Measurements from ENCODE around the gene BIN1.
A peak's percentile ranks its signal among the peaks of the same experiment; 100 is the strongest.

The BIN1 gene

GRCh38 chr2:127027715-127028114, 79.2 kb downstream of the BIN1 start:
- peaks cover 4 to 5% of the 10 kb centered on the region in 2 donors for H3K27me3 ChIP-seq (ENCODE audit: control insufficient read depth in 1 of 2, insufficient read depth in 2 of 2, low read length in 2 of 2)
- H3K9ac ChIP-seq (ENCODE audit: low read length in 2 of 2), result no peak overlapping the region
- no peaks in the 10 kb centered on the region for H3K36me3 ChIP-seq (ENCODE audit: control insufficient read depth in 2 of 2, insufficient read depth in 2 of 2, low read length in 2 of 2)
- no peak overlapping the region for H3K27ac ChIP-seq (ENCODE audit: low read length)
- H3K4me1 ChIP-seq (ENCODE audit: control insufficient read depth, insufficient read depth, low read length), result peaks cover 10% of the 10 kb centered on the region
- H3K4me3 ChIP-seq (ENCODE audit: low read length in 2 of 2), result no peak overlapping the region
- no peaks in the 10 kb centered on the region for H3K9me3 ChIP-seq (ENCODE audit: control insufficient read depth in 2 of 2, low read length in 2 of 2)

GRCh38 chr2:127025359-127026166, 81.4 kb downstream of the BIN1 start:
- Histone ChIP-seq H3K4me3 (ENCODE audit: low read length in 2 of 2) (peak overlapping the region; percentile 63 to 76), H3K27ac (ENCODE audit: low read length) (no peak overlapping the region), H3K9ac (ENCODE audit: low read length in 2 of 2) (peak overlapping the region; percentile 35 to 55), H3K4me1 (ENCODE audit: control insufficient read depth, insufficient read depth, low read length) (peaks cover 10% of the 10 kb centered on the region), H3K27me3 (ENCODE audit: control insufficient read depth in 1 of 2, insufficient read depth in 2 of 2, low read length in 2 of 2) (peaks cover 0 to 5% of the 10 kb centered on the region in 2 donors), H3K9me3 (ENCODE audit: control insufficient read depth in 2 of 2, low read length in 2 of 2) (no peaks in the 10 kb centered on the region), H3K36me3 (ENCODE audit: control insufficient read depth in 2 of 2, insufficient read depth in 2 of 2, low read length in 2 of 2) (no peaks in the 10 kb centered on the region)

- Histone ChIP-seq H3K4me3 (ENCODE audit: low read length in 2 of 2) (peak overlapping the region; percentile 63 to 76), H3K4me1 (ENCODE audit: control insufficient read depth, insufficient read depth, low read length) (peaks cover 10% of the 10 kb centered on the region), H3K9me3 (ENCODE audit: control insufficient read depth in 2 of 2, low read length in 2 of 2) (no peaks in the 10 kb centered on the region), H3K9ac (ENCODE audit: low read length in 2 of 2) (peak overlapping the region; percentile 12 to 21), H3K36me3 (ENCODE audit: control insufficient read depth in 2 of 2, insufficient read depth in 2 of 2, low read length in 2 of 2) (no peaks in the 10 kb centered on the region), H3K27ac (ENCODE audit: low read length) (no peak overlapping the region), H3K27me3 (ENCODE audit: control insufficient read depth in 1 of 2, insufficient read depth in 2 of 2, low read length in 2 of 2) (peaks cover 0 to 5% of the 10 kb centered on the region in 2 donors)
Observed at GRCh38 chr2:127024769-127025358, 82.1 kb downstream of the BIN1 start.

GRCh38 chr2:127023504-127023903, 83.5 kb downstream of the BIN1 start:
- Histone ChIP-seq H3K27ac (ENCODE audit: low read length) (no peak overlapping the region), H3K9me3 (ENCODE audit: control insufficient read depth in 2 of 2, low read length in 2 of 2) (no peaks in the 10 kb centered on the region), H3K27me3 (ENCODE audit: control insufficient read depth in 1 of 2, insufficient read depth in 2 of 2, low read length in 2 of 2) (peaks cover 0 to 5% of the 10 kb centered on the region in 2 donors), H3K36me3 (ENCODE audit: control insufficient read depth in 2 of 2, insufficient read depth in 2 of 2, low read length in 2 of 2) (no peaks in the 10 kb centered on the region), H3K4me3 (ENCODE audit: low read length in 2 of 2) (no peak overlapping the region), H3K9ac (ENCODE audit: low read length in 2 of 2) (no peak overlapping the region), H3K4me1 (ENCODE audit: control insufficient read depth, insufficient read depth, low read length) (peaks cover 10% of the 10 kb centered on the region)

- peaks cover 10% of the 10 kb centered on the region for H3K4me1 ChIP-seq (ENCODE audit: control insufficient read depth, insufficient read depth, low read length)
- no peak overlapping the region for H3K9ac ChIP-seq (ENCODE audit: low read length in 2 of 2)
- no peak overlapping the region for H3K4me3 ChIP-seq (ENCODE audit: low read length in 2 of 2)
- H3K27ac ChIP-seq (ENCODE audit: low read length), result no peak overlapping the region
- peaks cover 0 to 5% of the 10 kb centered on the region in 2 donors for H3K27me3 ChIP-seq (ENCODE audit: control insufficient read depth in 1 of 2, insufficient read depth in 2 of 2, low read length in 2 of 2)
- H3K9me3 ChIP-seq (ENCODE audit: control insufficient read depth in 2 of 2, low read length in 2 of 2), result no peaks in the 10 kb centered on the region
- no peaks in the 10 kb centered on the region for H3K36me3 ChIP-seq (ENCODE audit: control insufficient read depth in 2 of 2, insufficient read depth in 2 of 2, low read length in 2 of 2)
Observed at GRCh38 chr2:127022817-127023216, 84.1 kb downstream of the BIN1 start.

- H3K9me3 ChIP-seq (ENCODE audit: control insufficient read depth in 2 of 2, low read length in 2 of 2), result no peaks in the 10 kb centered on the region
- peaks cover 2 to 3% of the 10 kb centered on the region in 2 donors for H3K27me3 ChIP-seq (ENCODE audit: control insufficient read depth in 1 of 2, insufficient read depth in 2 of 2, low read length in 2 of 2)
- H3K4me1 ChIP-seq (ENCODE audit: control insufficient read depth, insufficient read depth, low read length), result peaks cover 8% of the 10 kb centered on the region
- H3K9ac ChIP-seq (ENCODE audit: low read length in 2 of 2), result no peak overlapping the region
- H3K27ac ChIP-seq (ENCODE audit: low read length), result no peak overlapping the region
- H3K4me3 ChIP-seq (ENCODE audit: low read length in 2 of 2), result no peak overlapping the region
- H3K36me3 ChIP-seq (ENCODE audit: control insufficient read depth in 2 of 2, insufficient read depth in 2 of 2, low read length in 2 of 2), result no peaks in the 10 kb centered on the region
Observed at GRCh38 chr2:127020536-127020935, 86.4 kb downstream of the BIN1 start.

GRCh38 chr2:127017548-127017947, 89.4 kb downstream of the BIN1 start:
- no peak overlapping the region for H3K4me3 ChIP-seq (ENCODE audit: low read length in 2 of 2)
- H3K27me3 ChIP-seq (ENCODE audit: control insufficient read depth in 1 of 2, insufficient read depth in 2 of 2, low read length in 2 of 2), result peaks cover 7 to 15% of the 10 kb centered on the region in 2 donors
- no peaks in the 10 kb centered on the region for H3K4me1 ChIP-seq (ENCODE audit: control insufficient read depth, insufficient read depth, low read length)
- no peak overlapping the region for H3K27ac ChIP-seq (ENCODE audit: low read length)
- no peaks in the 10 kb centered on the region for H3K36me3 ChIP-seq (ENCODE audit: control insufficient read depth in 2 of 2, insufficient read depth in 2 of 2, low read length in 2 of 2)
- no peaks in the 10 kb centered on the region for H3K9me3 ChIP-seq (ENCODE audit: control insufficient read depth in 2 of 2, low read length in 2 of 2)
- H3K9ac ChIP-seq (ENCODE audit: low read length in 2 of 2), result no peak overlapping the region

- H3K27me3 ChIP-seq (ENCODE audit: control insufficient read depth in 1 of 2, insufficient read depth in 2 of 2, low read length in 2 of 2), result peaks cover 12 to 20% of the 10 kb centered on the region in 2 donors
- H3K9ac ChIP-seq (ENCODE audit: low read length in 2 of 2), result no peak overlapping the region
- H3K4me1 ChIP-seq (ENCODE audit: control insufficient read depth, insufficient read depth, low read length), result no peaks in the 10 kb centered on the region
- H3K36me3 ChIP-seq (ENCODE audit: control insufficient read depth in 2 of 2, insufficient read depth in 2 of 2, low read length in 2 of 2), result no peaks in the 10 kb centered on the region
- H3K4me3 ChIP-seq (ENCODE audit: low read length in 2 of 2), result no peak overlapping the region
- H3K9me3 ChIP-seq (ENCODE audit: control insufficient read depth in 2 of 2, low read length in 2 of 2), result no peaks in the 10 kb centered on the region
- no peak overlapping the region for H3K27ac ChIP-seq (ENCODE audit: low read length)
Observed at GRCh38 chr2:127016329-127016728, 90.6 kb downstream of the BIN1 start.

- H3K27me3 ChIP-seq (ENCODE audit: control insufficient read depth in 1 of 2, insufficient read depth in 2 of 2, low read length in 2 of 2), result peaks cover 12 to 20% of the 10 kb centered on the region in 2 donors
- no peaks in the 10 kb centered on the region for H3K36me3 ChIP-seq (ENCODE audit: control insufficient read depth in 2 of 2, insufficient read depth in 2 of 2, low read length in 2 of 2)
- no peaks in the 10 kb centered on the region for H3K4me1 ChIP-seq (ENCODE audit: control insufficient read depth, insufficient read depth, low read length)
- H3K27ac ChIP-seq (ENCODE audit: low read length), result no peak overlapping the region
- H3K9me3 ChIP-seq (ENCODE audit: control insufficient read depth in 2 of 2, low read length in 2 of 2), result no peaks in the 10 kb centered on the region
- H3K4me3 ChIP-seq (ENCODE audit: low read length in 2 of 2), result no peak overlapping the region
- no peak overlapping the region for H3K9ac ChIP-seq (ENCODE audit: low read length in 2 of 2)
Observed at GRCh38 chr2:127015106-127015910, 91.6 kb downstream of the BIN1 start.

GRCh38 chr2:127014630-127015029, 92.3 kb downstream of the BIN1 start:
- Histone ChIP-seq H3K27ac (ENCODE audit: low read length) (no peak overlapping the region), H3K4me3 (ENCODE audit: low read length in 2 of 2) (no peak overlapping the region), H3K36me3 (ENCODE audit: control insufficient read depth in 2 of 2, insufficient read depth in 2 of 2, low read length in 2 of 2) (no peaks in the 10 kb centered on the region), H3K9me3 (ENCODE audit: control insufficient read depth in 2 of 2, low read length in 2 of 2) (no peaks in the 10 kb centered on the region), H3K27me3 (ENCODE audit: control insufficient read depth in 1 of 2, insufficient read depth in 2 of 2, low read length in 2 of 2) (peaks cover 12 to 20% of the 10 kb centered on the region in 2 donors), H3K4me1 (ENCODE audit: control insufficient read depth, insufficient read depth, low read length) (no peaks in the 10 kb centered on the region), H3K9ac (ENCODE audit: low read length in 2 of 2) (no peak overlapping the region)
